ENCODE data around the gene COL13A1.

The COL13A1 gene

GRCh38 chr10:69791812-69792211 is 9.9 kb upstream of the COL13A1 start:
- DNase-seq (ENCODE audit: low read depth in 2 of 2), result no peak

- DNase-seq (ENCODE audit: low read depth in 2 of 2), result no peak
These were observed 9.4 kb upstream of the COL13A1 start for GRCh38 chr10:69792341-69792740.

GRCh38 chr10:69794673-69795072 is 7.0 kb upstream of the COL13A1 start:
- no peak for DNase-seq (ENCODE audit: low read depth in 2 of 2)

DNA sequence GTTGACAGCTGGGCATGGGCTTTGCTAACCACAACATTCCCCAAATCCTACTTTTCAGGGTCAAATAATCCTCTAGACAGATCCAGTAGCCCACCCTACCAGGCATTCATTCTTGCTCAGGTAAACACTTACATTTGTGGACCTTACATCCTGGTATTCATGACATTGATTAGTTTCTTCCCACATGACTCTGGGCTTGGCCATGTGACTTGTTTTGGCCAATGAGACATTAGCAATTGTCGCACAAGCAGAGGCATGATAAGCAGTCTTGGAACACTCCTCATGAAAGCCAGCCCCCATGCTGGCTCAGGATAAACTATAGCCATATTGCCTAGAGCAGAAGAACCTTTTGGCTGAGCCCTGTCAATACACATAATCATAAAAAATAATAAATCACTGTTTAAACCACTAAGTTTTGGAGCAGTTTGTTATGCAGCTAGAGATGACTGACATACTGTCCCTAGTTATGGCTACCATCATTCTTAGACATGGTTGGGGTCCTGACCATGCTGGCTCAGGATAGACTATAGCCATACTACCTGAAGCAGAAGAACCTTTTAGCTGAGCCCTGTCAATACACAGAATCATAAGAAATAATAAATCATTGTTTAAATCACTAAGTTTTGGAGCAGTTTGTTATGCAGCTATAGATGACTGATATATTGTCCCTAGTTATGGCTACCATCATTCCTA is 6.3 kb upstream of the COL13A1 start:
- no peak for DNase-seq (ENCODE audit: low read depth in 2 of 2)

- no peak for DNase-seq (ENCODE audit: low read depth in 2 of 2)
These were observed 3.7 kb upstream of the COL13A1 start for GRCh38 chr10:69797959-69798358.

DNA sequence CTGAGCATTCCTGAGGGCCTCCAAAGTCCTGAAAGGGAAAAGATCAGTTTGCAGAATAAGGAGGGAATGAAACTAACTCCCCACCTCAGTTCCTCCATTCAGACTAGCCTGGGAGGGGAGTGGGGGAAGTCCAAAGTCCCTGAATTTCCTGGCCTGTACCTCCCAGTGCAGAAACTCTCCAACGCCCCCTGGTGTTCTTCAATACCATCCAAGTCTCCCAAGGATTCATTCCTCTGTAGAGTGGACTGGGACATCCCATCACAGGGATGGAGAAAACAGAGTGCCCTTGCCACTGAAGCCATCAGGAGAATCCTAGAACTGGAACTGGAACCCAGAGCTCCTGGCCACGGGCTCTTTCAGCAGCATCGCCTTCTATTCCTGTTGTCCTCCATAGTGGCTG is 1.6 kb upstream of the COL13A1 start:
- no peak for DNase-seq (ENCODE audit: low read depth in 2 of 2)

GRCh38 chr10:69800665-69801064 is 1.0 kb upstream of the COL13A1 start:
- no peak for DNase-seq (ENCODE audit: low read depth in 2 of 2)

GRCh38 chr10:69801094-69801433 is 642 bp upstream of the COL13A1 start:
- no peak for DNase-seq (ENCODE audit: low read depth in 2 of 2)

DNA sequence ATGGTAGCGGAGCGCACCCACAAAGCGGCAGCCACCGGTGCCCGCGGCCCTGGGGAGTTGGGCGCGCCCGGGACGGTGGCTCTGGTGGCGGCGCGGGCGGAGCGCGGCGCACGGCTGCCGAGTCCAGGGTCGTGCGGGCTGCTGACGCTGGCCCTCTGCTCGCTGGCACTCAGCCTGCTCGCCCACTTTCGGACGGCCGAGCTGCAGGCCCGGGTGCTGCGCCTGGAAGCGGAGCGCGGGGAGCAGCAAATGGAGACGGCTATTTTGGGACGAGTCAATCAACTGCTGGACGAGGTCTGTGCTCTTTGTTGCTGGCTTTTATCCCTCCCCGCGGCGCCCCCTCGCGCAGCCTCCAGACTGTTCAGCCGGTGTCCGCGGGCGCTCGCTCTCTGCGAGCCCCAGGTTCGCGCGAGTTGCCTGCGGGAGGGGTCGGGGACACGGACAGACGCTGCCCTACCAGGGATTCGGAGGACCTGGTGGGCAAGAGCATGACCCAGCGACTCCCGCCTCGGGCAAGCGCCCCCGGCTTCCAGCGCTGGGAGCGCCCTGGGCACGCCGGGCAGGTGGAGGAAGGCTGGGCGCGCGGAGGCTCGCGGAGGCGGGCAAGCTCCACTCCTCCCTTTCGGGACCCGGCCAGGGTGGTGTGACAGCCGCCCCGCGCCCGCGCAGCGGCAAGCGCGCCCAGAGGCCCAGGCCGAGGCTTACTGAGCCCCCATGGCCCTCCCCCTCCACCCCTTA is 887 bp downstream of the COL13A1 start:
- no peak for DNase-seq (ENCODE audit: low read depth in 2 of 2)

DNA sequence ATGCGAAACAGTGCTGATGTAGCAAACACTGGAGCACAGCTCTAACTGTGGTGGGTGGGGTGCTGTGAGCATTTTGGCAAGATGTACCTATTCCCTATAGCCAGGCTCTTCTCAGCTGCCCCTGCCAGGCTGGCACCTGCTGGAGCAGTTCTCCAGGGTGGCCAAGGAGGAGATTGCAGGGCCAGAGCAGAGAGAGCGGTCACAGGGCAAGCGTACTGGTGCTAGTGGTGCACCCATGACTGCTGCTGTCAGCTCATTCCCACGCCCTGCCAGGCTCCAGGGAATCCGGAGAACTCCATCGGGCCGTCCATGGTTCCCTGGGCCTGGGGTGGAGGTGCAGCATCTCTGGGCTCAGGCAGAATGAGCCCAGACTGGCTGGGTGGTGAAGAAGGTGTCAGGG is 2.1 kb downstream of the COL13A1 start:
- no peak for DNase-seq (ENCODE audit: low read depth in 2 of 2)

- no peak for DNase-seq (ENCODE audit: low read depth in 2 of 2)
These were observed 3.1 kb downstream of the COL13A1 start for GRCh38 chr10:69804775-69805174.

DNA sequence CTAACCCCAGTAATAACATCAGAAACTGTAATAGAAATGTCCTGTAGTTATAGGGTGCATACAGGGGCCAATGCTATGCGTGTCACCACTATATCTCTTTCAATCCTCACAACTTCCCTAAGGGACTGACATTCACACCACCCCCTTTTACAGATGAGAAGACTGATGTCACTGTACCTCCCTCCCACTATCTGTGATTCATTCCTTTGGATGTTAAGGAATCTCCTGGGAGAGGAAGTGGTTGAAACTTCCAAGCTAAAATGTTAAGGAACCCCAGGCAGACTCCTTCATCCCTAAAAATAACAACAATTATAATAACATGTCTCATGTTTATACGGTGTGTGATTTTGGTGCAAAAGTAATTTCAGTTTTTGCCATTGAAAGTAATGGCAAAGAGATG is 5.4 kb downstream of the COL13A1 start:
- no peak for DNase-seq (ENCODE audit: low read depth in 2 of 2)

DNA sequence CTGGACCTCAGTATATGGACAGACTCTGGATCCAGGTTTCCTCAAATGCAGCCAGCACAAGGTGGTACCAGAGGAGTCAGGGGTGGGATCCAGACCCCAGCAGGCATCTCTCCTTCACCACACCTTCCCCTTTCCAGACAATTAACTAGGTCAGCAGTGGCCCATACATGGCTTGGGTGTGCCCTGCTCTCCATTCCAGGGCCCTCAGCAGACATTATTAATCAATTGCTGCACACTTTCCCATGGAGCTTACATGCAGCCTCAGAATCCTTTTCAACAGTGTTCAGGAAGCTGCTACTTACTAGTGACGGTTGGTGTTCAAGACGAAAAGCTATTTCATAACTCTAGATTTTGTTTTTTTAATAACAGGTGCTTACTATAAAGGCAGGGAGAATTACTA is 6.0 kb downstream of the COL13A1 start:
- no peak for DNase-seq (ENCODE audit: low read depth in 2 of 2)

GRCh38 chr10:69809318-69809717 is 7.6 kb downstream of the COL13A1 start:
- no peak for DNase-seq (ENCODE audit: low read depth in 2 of 2)

GRCh38 chr10:69810097-69810496 is 8.4 kb downstream of the COL13A1 start:
- DNase-seq (ENCODE audit: low read depth in 2 of 2), result no peak

DNA sequence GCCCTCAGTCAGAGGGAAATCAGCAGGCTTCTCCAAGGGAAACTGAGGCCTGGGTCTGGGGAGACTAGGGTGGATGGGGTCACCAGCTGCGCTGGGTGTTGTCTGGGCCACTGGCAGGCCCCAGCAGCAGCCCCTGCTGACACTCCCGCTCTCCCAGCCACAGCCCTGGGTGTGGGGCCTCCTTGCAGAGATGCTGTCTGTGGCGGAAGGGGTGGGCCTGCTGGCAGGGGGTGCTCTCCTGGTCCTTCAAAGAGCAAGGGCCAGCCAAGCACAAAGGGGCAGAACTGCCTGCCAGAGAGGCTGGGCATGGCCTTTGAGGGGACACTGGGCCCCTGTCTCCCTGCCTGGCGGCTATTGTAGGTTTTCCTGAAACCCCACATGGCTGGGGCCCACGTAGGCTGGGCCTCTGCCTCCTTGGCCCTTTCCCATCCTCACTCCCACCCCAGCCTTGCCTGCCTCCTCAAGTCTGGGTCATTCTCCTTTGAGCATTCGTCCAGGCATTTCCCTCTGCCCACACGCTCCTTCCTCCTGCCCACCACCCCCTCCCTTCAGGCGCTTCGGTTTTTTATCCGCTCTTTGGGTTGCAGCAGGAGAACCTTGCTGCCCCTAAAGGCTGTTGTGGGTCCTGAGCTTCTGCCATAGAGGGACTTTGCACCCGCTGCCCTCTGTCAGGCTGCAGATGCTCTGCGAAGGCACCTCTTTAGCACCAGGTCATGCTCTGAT is 9.1 kb downstream of the COL13A1 start:
- no peak for DNase-seq (ENCODE audit: low read depth in 2 of 2)

- no peak for DNase-seq (ENCODE audit: low read depth in 2 of 2)
These were observed 11.9 kb downstream of the COL13A1 start for GRCh38 chr10:69813632-69814031.

- DNase-seq (ENCODE audit: low read depth in 2 of 2), result no peak
These were observed 12.5 kb downstream of the COL13A1 start for GRCh38 chr10:69814251-69814650.

GRCh38 chr10:69815104-69815503 is 13.4 kb downstream of the COL13A1 start:
- no peak for DNase-seq (ENCODE audit: low read depth in 2 of 2)

DNA sequence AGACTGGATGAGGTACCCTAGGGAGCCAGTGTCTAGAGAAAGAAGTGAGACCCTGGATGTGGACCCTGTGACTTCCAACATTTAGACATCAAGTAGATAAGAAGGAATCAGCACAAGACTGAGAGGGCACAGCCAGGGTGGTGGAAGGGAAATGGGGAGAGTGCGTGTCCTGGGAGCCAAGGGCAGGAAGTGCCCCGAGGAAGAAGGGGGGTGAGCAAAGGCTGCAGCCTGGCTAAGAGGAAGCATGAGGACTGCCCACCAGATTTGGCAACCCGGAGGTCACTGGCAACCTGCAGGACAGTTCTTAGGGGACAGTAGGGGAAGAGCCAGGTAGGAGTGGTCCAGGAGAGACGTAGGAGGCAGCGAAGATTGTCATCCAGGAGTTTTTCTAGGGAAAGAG is 14.8 kb downstream of the COL13A1 start:
- DNase-seq (ENCODE audit: low read depth in 2 of 2), result no peak

- DNase-seq (ENCODE audit: low read depth in 2 of 2), result no peak
These were observed 15.4 kb downstream of the COL13A1 start for GRCh38 chr10:69817078-69817581.

GRCh38 chr10:69818676-69819239 is 17.1 kb downstream of the COL13A1 start:
- DNase-seq (ENCODE audit: low read depth in 2 of 2), result no peak

All from activated CD8-positive, alpha-beta memory T cell treated with anti-CD3 and anti-CD28 coated beads for 4 hours (primary cell).